ENCODE data around the gene PLEKHM1. TPM values are rescaled to one million over a fixed set of nuclear protein-coding genes. Genes with fewer than 3 reads are reported as not detected.

Gene PLEKHM1
- total and polyA plus RNA-seq, 2 of the 13 experiments (the other 11 are each of a cell fraction or from before 2014, with no cell fraction given): 7.6 to 13.5 TPM

DNA sequence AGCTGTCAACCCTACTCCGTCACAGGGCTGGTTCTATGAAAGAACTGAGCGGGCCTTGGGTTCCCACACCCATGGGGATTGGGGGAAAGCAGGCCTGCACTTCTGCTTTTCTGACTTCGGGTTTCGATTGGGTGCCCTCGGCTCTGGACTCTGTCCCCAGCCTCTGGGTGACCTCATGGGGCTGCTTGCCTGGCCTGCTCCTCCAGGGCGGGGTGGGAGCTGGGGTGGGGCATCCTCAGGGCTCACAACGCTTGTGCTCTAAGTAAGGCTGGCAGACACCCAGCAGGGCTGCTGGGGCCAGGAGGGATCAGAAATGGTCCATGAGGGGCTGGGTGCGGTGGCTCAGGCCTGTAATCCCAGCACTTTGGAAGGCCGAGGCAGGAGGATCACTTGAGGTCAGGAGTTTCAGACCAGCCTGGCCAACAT lies 77.0 kb downstream of the PLEKHM1 start (continued):
- TF ChIP-seq, protein P1, sequence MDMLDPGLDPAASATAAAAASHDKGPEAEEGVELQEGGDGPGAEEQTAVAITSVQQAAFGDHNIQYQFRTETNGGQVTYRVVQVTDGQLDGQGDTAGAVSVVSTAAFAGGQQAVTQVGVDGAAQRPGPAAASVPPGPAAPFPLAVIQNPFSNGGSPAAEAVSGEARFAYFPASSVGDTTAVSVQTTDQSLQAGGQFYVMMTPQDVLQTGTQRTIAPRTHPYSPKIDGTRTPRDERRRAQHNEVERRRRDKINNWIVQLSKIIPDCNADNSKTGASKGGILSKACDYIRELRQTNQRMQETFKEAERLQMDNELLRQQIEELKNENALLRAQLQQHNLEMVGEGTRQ (IDR thresholded peaks at IDR 0.05; ENCODE audit: low read depth, low read length): no peak
- TF ChIP-seq, protein P1 (CRISPR knock-in tag; IDR thresholded peaks at IDR 0.05; ENCODE audit: borderline replicate concordance): no peak
- TF ChIP-seq, protein P2, sequence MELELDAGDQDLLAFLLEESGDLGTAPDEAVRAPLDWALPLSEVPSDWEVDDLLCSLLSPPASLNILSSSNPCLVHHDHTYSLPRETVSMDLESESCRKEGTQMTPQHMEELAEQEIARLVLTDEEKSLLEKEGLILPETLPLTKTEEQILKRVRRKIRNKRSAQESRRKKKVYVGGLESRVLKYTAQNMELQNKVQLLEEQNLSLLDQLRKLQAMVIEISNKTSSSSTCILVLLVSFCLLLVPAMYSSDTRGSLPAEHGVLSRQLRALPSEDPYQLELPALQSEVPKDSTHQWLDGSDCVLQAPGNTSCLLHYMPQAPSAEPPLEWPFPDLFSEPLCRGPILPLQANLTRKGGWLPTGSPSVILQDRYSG (CRISPR knock-in tag; IDR thresholded peaks at IDR 0.05): no peak
- TF ChIP-seq, protein P3, sequence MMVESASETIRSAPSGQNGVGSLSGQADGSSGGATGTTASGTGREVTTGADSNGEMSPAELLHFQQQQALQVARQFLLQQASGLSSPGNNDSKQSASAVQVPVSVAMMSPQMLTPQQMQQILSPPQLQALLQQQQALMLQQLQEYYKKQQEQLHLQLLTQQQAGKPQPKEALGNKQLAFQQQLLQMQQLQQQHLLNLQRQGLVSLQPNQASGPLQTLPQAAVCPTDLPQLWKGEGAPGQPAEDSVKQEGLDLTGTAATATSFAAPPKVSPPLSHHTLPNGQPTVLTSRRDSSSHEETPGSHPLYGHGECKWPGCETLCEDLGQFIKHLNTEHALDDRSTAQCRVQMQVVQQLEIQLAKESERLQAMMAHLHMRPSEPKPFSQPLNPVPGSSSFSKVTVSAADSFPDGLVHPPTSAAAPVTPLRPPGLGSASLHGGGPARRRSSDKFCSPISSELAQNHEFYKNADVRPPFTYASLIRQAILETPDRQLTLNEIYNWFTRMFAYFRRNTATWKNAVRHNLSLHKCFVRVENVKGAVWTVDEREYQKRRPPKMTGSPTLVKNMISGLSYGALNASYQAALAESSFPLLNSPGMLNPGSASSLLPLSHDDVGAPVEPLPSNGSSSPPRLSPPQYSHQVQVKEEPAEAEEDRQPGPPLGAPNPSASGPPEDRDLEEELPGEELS (CRISPR knock-in tag; IDR thresholded peaks at IDR 0.05): no peak
- TF ChIP-seq, protein P4, sequence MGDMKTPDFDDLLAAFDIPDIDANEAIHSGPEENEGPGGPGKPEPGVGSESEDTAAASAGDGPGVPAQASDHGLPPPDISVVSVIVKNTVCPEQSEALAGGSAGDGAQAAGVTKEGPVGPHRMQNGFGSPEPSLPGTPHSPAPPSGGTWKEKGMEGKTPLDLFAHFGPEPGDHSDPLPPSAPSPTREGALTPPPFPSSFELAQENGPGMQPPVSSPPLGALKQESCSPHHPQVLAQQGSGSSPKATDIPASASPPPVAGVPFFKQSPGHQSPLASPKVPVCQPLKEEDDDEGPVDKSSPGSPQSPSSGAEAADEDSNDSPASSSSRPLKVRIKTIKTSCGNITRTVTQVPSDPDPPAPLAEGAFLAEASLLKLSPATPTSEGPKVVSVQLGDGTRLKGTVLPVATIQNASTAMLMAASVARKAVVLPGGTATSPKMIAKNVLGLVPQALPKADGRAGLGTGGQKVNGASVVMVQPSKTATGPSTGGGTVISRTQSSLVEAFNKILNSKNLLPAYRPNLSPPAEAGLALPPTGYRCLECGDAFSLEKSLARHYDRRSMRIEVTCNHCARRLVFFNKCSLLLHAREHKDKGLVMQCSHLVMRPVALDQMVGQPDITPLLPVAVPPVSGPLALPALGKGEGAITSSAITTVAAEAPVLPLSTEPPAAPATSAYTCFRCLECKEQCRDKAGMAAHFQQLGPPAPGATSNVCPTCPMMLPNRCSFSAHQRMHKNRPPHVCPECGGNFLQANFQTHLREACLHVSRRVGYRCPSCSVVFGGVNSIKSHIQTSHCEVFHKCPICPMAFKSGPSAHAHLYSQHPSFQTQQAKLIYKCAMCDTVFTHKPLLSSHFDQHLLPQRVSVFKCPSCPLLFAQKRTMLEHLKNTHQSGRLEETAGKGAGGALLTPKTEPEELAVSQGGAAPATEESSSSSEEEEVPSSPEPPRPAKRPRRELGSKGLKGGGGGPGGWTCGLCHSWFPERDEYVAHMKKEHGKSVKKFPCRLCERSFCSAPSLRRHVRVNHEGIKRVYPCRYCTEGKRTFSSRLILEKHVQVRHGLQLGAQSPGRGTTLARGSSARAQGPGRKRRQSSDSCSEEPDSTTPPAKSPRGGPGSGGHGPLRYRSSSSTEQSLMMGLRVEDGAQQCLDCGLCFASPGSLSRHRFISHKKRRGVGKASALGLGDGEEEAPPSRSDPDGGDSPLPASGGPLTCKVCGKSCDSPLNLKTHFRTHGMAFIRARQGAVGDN (CRISPR knock-in tag; IDR thresholded peaks at IDR 0.05): peak; percentile 76
- TF ChIP-seq, protein P5, sequence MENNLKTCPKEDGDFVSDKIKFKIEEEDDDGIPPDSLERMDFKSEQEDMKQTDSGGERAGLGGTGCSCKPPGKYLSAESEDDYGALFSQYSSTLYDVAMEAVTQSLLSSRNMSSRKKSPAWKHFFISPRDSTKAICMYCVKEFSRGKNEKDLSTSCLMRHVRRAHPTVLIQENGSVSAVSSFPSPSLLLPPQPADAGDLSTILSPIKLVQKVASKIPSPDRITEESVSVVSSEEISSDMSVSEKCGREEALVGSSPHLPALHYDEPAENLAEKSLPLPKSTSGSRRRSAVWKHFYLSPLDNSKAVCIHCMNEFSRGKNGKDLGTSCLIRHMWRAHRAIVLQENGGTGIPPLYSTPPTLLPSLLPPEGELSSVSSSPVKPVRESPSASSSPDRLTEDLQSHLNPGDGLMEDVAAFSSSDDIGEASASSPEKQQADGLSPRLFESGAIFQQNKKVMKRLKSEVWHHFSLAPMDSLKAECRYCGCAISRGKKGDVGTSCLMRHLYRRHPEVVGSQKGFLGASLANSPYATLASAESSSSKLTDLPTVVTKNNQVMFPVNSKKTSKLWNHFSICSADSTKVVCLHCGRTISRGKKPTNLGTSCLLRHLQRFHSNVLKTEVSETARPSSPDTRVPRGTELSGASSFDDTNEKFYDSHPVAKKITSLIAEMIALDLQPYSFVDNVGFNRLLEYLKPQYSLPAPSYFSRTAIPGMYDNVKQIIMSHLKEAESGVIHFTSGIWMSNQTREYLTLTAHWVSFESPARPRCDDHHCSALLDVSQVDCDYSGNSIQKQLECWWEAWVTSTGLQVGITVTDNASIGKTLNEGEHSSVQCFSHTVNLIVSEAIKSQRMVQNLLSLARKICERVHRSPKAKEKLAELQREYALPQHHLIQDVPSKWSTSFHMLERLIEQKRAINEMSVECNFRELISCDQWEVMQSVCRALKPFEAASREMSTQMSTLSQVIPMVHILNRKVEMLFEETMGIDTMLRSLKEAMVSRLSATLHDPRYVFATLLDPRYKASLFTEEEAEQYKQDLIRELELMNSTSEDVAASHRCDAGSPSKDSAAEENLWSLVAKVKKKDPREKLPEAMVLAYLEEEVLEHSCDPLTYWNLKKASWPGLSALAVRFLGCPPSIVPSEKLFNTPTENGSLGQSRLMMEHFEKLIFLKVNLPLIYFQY (CRISPR knock-in tag; IDR thresholded peaks at IDR 0.05; ENCODE audit: borderline replicate concordance): 0 out of 2 replicates have a peak, but pooled peaks have one; percentile 25
- TF ChIP-seq FOXM1 (CRISPR knock-in tag; IDR thresholded peaks at IDR 0.05) (no peak), ZNF224 (CRISPR knock-in tag; IDR thresholded peaks at IDR 0.05) (no peak), GABPA (IDR thresholded peaks at IDR 0.05; ENCODE audit: low read depth, low read length) (no peak), GABPA (CRISPR knock-in tag; IDR thresholded peaks at IDR 0.05; ENCODE audit: low read depth) (no peak)
- TF ChIP-seq, protein P6, sequence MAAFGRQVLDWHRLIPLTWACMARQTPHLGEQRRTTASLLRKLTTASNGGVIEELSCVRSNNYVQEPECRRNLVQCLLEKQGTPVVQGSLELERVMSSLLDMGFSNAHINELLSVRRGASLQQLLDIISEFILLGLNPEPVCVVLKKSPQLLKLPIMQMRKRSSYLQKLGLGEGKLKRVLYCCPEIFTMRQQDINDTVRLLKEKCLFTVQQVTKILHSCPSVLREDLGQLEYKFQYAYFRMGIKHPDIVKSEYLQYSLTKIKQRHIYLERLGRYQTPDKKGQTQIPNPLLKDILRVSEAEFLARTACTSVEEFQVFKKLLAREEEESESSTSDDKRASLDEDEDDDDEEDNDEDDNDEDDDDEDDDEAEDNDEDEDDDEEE (CRISPR knock-in tag; IDR thresholded peaks at IDR 0.05): no peak
- TF ChIP-seq, protein P7, sequence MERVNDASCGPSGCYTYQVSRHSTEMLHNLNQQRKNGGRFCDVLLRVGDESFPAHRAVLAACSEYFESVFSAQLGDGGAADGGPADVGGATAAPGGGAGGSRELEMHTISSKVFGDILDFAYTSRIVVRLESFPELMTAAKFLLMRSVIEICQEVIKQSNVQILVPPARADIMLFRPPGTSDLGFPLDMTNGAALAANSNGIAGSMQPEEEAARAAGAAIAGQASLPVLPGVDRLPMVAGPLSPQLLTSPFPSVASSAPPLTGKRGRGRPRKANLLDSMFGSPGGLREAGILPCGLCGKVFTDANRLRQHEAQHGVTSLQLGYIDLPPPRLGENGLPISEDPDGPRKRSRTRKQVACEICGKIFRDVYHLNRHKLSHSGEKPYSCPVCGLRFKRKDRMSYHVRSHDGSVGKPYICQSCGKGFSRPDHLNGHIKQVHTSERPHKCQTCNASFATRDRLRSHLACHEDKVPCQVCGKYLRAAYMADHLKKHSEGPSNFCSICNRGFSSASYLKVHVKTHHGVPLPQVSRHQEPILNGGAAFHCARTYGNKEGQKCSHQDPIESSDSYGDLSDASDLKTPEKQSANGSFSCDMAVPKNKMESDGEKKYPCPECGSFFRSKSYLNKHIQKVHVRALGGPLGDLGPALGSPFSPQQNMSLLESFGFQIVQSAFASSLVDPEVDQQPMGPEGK (CRISPR knock-in tag; IDR thresholded peaks at IDR 0.05): peak; percentile 42; the same call in 1 of the 2 replicates
